Sigmoid colon (tissue), 7 donors: ENCODE data around the gene MPI. TPM values are rescaled to one million over a fixed set of nuclear protein-coding genes. Genes with fewer than 3 reads are reported as not detected.

ENCODE experiments used
- DNase-seq: peaks from one replicate; pipeline ENCODE4 v3.0.0-alpha.2; 2019
- H3K27ac ChIP-seq, 4 donors: fragments of 200-600 bp; sonication (generic); one replicate each; pipeline ENCODE4 v1.5.1; 2016 to 2019; ENCODE audit warnings: mild to moderate bottlenecking in 1 of 4
- H3K27me3 ChIP-seq, 3 donors: fragments of 200-600 bp; sonication (generic); one replicate each; pipeline ENCODE4 v1.5.1; 2019; ENCODE audit warnings: mild to moderate bottlenecking in 1 of 3
- H3K36me3 ChIP-seq, 4 donors: fragments of 200-600 bp; sonication (generic); one replicate each; pipeline ENCODE4 v1.5.1; 2016 to 2019
- H3K4me1 ChIP-seq, 4 donors: fragments of 200-600 bp; sonication (generic); one replicate each; pipeline ENCODE4 v1.5.1; 2017 to 2019
- H3K4me3 ChIP-seq, 4 donors: fragments of 200-600 bp; sonication (generic); one replicate each; pipeline ENCODE4 v1.5.1; 2017 to 2019; ENCODE audit warnings: mild to moderate bottlenecking in 2 of 4, moderate library complexity in 1 of 4
- H3K9me3 ChIP-seq, 4 donors: fragments of 200-600 bp in 3 of 4; sonication (generic) in 3 of 4; one replicate each; pipeline versions ENCODE4 v1.5.1 to v1.6.1; 2013 to 2019
- CTCF ChIP-seq, 4 experiments: fragments of 450-650 bp in 3 of 4; fragments of 200-600 bp in 1 of 4; IDR thresholded peaks; one replicate each; pipeline ENCODE4 v1.5.1; 2016 to 2019; ENCODE audit warnings: antibody characterized with exemption in 4 of 4, mild to moderate bottlenecking in 3 of 4, moderate library complexity in 2 of 4
- EP300 ChIP-seq, 4 donors: sonication (generic); formaldehyde crosslinking; IDR thresholded peaks; one replicate each; pipeline ENCODE4 v1.6.1; 2017; ENCODE audit warnings: antibody characterized with exemption in 4 of 4
- POLR2A ChIP-seq, 2 donors: fragments of 450-650 bp; IDR thresholded peaks; one replicate each; pipeline ENCODE4 v1.6.1; 2016; ENCODE audit warnings: antibody characterized with exemption in 2 of 2, mild to moderate bottlenecking in 2 of 2, moderate library complexity in 2 of 2
- POLR2AphosphoS5 ChIP-seq, 4 donors: sonication (generic); formaldehyde crosslinking; IDR thresholded peaks; one replicate each; pipeline ENCODE4 v1.6.1; 2017; ENCODE audit warnings: antibody characterized with exemption in 4 of 4
- WGBS, 2 donors: extraction: QIAGEN DNeasy Blood & Tissue Kit; methylation state at CpG; one replicate each; pipeline ENCODE4 v1.1.7; 2013; 5-methylcytosine and 5-hydroxymethylcytosine counted together
- intact Hi-C: fragments of 100-400 bp; cut with DNase I; formaldehyde crosslinking; loops from one replicate; pipeline ENCODE4 v1.15.1; 2023
- polyA plus RNA-seq, 3 donors: library from polyadenylated mRNA; stranded (reverse); fragments of 200-250 nt; gene quantifications; one replicate each; pipeline ENCODE4 v1.2.3, GENCODE V29; 2013
- total RNA-seq, 4 donors: library from RNA; depleted of rRNA; stranded (reverse); fragments of >200 nt; gene quantifications; one replicate each; pipeline ENCODE4 v1.1.0, GENCODE V29; 2016
- donor health status: healthy with polysubstance abuse.
- donor health status: Bipolar disorder and iron deficiency.
- donor health status: healthy.

The MPI gene
- total and polyA plus RNA-seq, 7 donors, result 34.9 to 87.4 (median 51.0) TPM

GRCh38 chr15:74897300-74897701 is 7.5 kb downstream of the MPI start:
- peaks cover 14 to 80% (median 29%) of the 10 kb centered on the region in 4 donors for H3K36me3 ChIP-seq

GRCh38 chr15:74901612-74902063 is 11.8 kb downstream of the MPI start:
- 5 to 26% methylated on average over 5 of the region's 5 CpGs for WGBS, 2 donors
- Histone ChIP-seq H3K4me1 (peaks cover 0 to 28% (median 24%) of the 10 kb centered on the region in 4 donors), H3K4me3 (no peak overlapping the region), H3K36me3 (peaks cover 21 to 79% (median 33%) of the 10 kb centered on the region in 4 donors), H3K9me3 (no peaks in the 10 kb centered on the region), H3K27me3 (no peaks in the 10 kb centered on the region), H3K27ac (peak overlapping the region in 2 of 4 donors; percentile 7 to 40)
- peak; percentile 83 for DNase-seq
- TF ChIP-seq POLR2AphosphoS5 (IDR thresholded peaks at IDR 0.05) (no peak), CTCF (IDR thresholded peaks at IDR 0.05) (peak; percentile 67 to 96 (median 82))
- intact Hi-C loops, result loop anchor here (2.0 to 5.0 kb wide), 3 partner anchors 51 to 119 kb away; partner anchors contain the start of genes CSK and ULK3

More at GRCh38 chr15:74897300-74897701, 7.5 kb downstream of the MPI start:
- 85 to 88% methylated on average over 6 of the region's 6 CpGs for WGBS, 2 donors
- H3K4me1 ChIP-seq, result peaks cover 0 to 10% (median 8%) of the 10 kb centered on the region in 4 donors
- intact Hi-C loops, result no loop called here
- no peaks in the 10 kb centered on the region for H3K27me3 ChIP-seq
- no peak overlapping the region for H3K4me3 ChIP-seq
- no peak overlapping the region for H3K27ac ChIP-seq
- no peaks in the 10 kb centered on the region for H3K9me3 ChIP-seq
- TF ChIP-seq POLR2AphosphoS5 (IDR thresholded peaks at IDR 0.05) (no peak), EP300 (IDR thresholded peaks at IDR 0.05) (no peak), POLR2A (IDR thresholded peaks at IDR 0.05) (no peak)
- no peak for DNase-seq

- TF ChIP-seq CTCF (IDR thresholded peaks at IDR 0.05), result no peak
- TF ChIP-seq POLR2A (IDR thresholded peaks at IDR 0.05), result no peak
- TF ChIP-seq EP300 (IDR thresholded peaks at IDR 0.05), result no peak
- TF ChIP-seq POLR2AphosphoS5 (IDR thresholded peaks at IDR 0.05), result no peak
- intact Hi-C loops, result loop anchor here (5.0 kb wide), 2 partner anchors 50 to 120 kb away; partner anchors contain the start of gene CSK
- 83 to 92% methylated on average over 4 of the region's 4 CpGs for WGBS, 2 donors
- no peak for DNase-seq
- H3K27me3 ChIP-seq, result no peaks in the 10 kb centered on the region
- peaks cover 21 to 72% (median 33%) of the 10 kb centered on the region in 4 donors for H3K36me3 ChIP-seq
- no peak overlapping the region for H3K27ac ChIP-seq
- peaks cover 0 to 29% (median 27%) of the 10 kb centered on the region in 4 donors for H3K4me1 ChIP-seq
- H3K9me3 ChIP-seq, result no peaks in the 10 kb centered on the region
- H3K4me3 ChIP-seq, result no peak overlapping the region
Measured at GRCh38 chr15:74902295-74903075, 12.6 kb downstream of the MPI start.

- Histone ChIP-seq H3K27ac (no peak overlapping the region), H3K27me3 (no peaks in the 10 kb centered on the region), H3K36me3 (peaks cover 21 to 60% (median 33%) of the 10 kb centered on the region in 4 donors), H3K4me3 (no peak overlapping the region), H3K4me1 (peaks cover 0 to 33% (median 28%) of the 10 kb centered on the region in 4 donors), H3K9me3 (no peaks in the 10 kb centered on the region)
- TF ChIP-seq POLR2AphosphoS5 (IDR thresholded peaks at IDR 0.05) (no peak), CTCF (IDR thresholded peaks at IDR 0.05) (no peak), POLR2A (IDR thresholded peaks at IDR 0.05) (no peak), EP300 (IDR thresholded peaks at IDR 0.05) (no peak)
- DNase-seq, result no peak
- intact Hi-C loops, result loop anchor here (5.0 kb wide), 2 partner anchors 49 to 121 kb away; partner anchors contain the start of gene CSK
- 92 to 97% methylated on average over 1 of the region's 1 CpG for WGBS, 2 donors
Measured at GRCh38 chr15:74903676-74904075, 13.8 kb downstream of the MPI start.

- TF ChIP-seq POLR2A (IDR thresholded peaks at IDR 0.05), result no peak
- intact Hi-C loops, result loop anchor here (5.0 kb wide), 2 partner anchors 48 to 122 kb away; partner anchors contain the start of gene CSK
- Histone ChIP-seq H3K4me3 (no peak overlapping the region), H3K36me3 (peaks cover 21 to 53% (median 28%) of the 10 kb centered on the region in 4 donors), H3K4me1 (peaks cover 0 to 33% (median 28%) of the 10 kb centered on the region in 4 donors), H3K9me3 (no peaks in the 10 kb centered on the region), H3K27ac (no peak overlapping the region), H3K27me3 (no peaks in the 10 kb centered on the region)
- WGBS, 2 donors, result 90 to 94% methylated on average over 7 of the region's 7 CpGs
- peak; percentile 46 for DNase-seq
Measured at GRCh38 chr15:74904190-74904805, 14.5 kb downstream of the MPI start.
